ENCODE measurements around the gene RPL36A.

Gene RPL36A

GRCh38 chrX:101390664-101391525 is at the start of gene RPL36A:
Gene RPL36A (plus strand): TSS chrX:101391011. CDS start chrX:101391044, 33 bp downstream.
- peak; percentile 83 for DNase-seq
- peaks cover 23 to 29% of the 10 kb centered on the region in 2 donors for H3K36me3 Mint-ChIP-seq
- peaks cover 10 to 28% of the 10 kb centered on the region in 2 donors for H3K4me1 Mint-ChIP-seq
- H3K9me3 Mint-ChIP-seq = no peaks in the 10 kb centered on the region
- H3K27ac Mint-ChIP-seq = peak within 1 kb of the TSS; percentile 99
- peak; percentile 82 to 87 for ATAC-seq (replicated peaks)
- H3K27me3 Mint-ChIP-seq = no peaks in the 10 kb centered on the region
- H3K4me3 Mint-ChIP-seq = peak within 1 kb of the TSS; percentile 94 to 98

- DNase-seq (no peak), ATAC-seq (replicated peaks) (peak; percentile 5 to 15)
- Mint-ChIP-seq H3K4me3 (peak overlapping the region; percentile 90 to 94), H3K27ac (peak overlapping the region; percentile 97), H3K27me3 (no peaks in the 10 kb centered on the region), H3K9me3 (no peaks in the 10 kb centered on the region), H3K36me3 (peaks cover 9% of the 10 kb centered on the region in 2 donors), H3K4me1 (peaks cover 4 to 6% of the 10 kb centered on the region in 2 donors)
Measured at GRCh38 chrX:101347859-101348451, 42.9 kb upstream of the RPL36A start.

GRCh38 chrX:101348452-101349192 is 42.2 kb upstream of the RPL36A start, which contains the start of gene TIMM8A:
Gene TIMM8A (minus strand): TSS chrX:101348742. CDS start chrX:101348664, 78 bp downstream.
- Mint-ChIP-seq H3K27ac (peak within 1 kb of the TSS; percentile 97), H3K9me3 (no peaks in the 10 kb centered on the region), H3K4me3 (peak within 1 kb of the TSS; percentile 90 to 94), H3K27me3 (no peaks in the 10 kb centered on the region), H3K36me3 (peaks cover 7 to 9% of the 10 kb centered on the region in 2 donors), H3K4me1 (peaks cover 4 to 6% of the 10 kb centered on the region in 2 donors)
- DNase-seq = peak; percentile 67
- peak; percentile 97 to 99 for ATAC-seq (replicated peaks)

GRCh38 chrX:101349193-101349562 is 41.6 kb upstream of the RPL36A start:
- no peak for DNase-seq
- Mint-ChIP-seq H3K27me3 (no peaks in the 10 kb centered on the region), H3K4me3 (peak overlapping the region; percentile 90 to 94), H3K36me3 (peaks cover 8 to 9% of the 10 kb centered on the region in 2 donors), H3K27ac (peak overlapping the region; percentile 97), H3K4me1 (peaks cover 4 to 6% of the 10 kb centered on the region in 2 donors), H3K9me3 (no peaks in the 10 kb centered on the region)
- peak in 1 of 2 donors; percentile 8 for ATAC-seq (replicated peaks)

GRCh38 chrX:101357166-101357795 is 33.5 kb upstream of the RPL36A start:
- Mint-ChIP-seq H3K27me3 (no peaks in the 10 kb centered on the region), H3K4me1 (peaks cover 13 to 23% of the 10 kb centered on the region in 2 donors), H3K36me3 (peaks cover 31 to 53% of the 10 kb centered on the region in 2 donors), H3K9me3 (no peaks in the 10 kb centered on the region), H3K27ac (no peak overlapping the region), H3K4me3 (no peak overlapping the region)
- ATAC-seq (replicated peaks) (no peak), DNase-seq (no peak)

- H3K4me1 Mint-ChIP-seq = peaks cover 13 to 23% of the 10 kb centered on the region in 2 donors
- H3K27me3 Mint-ChIP-seq = no peaks in the 10 kb centered on the region
- DNase-seq (no peak), ATAC-seq (replicated peaks) (no peak)
- H3K36me3 Mint-ChIP-seq = peaks cover 28 to 52% of the 10 kb centered on the region in 2 donors
- H3K27ac Mint-ChIP-seq = no peak overlapping the region
- no peak overlapping the region for H3K4me3 Mint-ChIP-seq
- no peaks in the 10 kb centered on the region for H3K9me3 Mint-ChIP-seq
Measured at GRCh38 chrX:101359966-101360365, 30.8 kb upstream of the RPL36A start.

GRCh38 chrX:101360390-101360789 is 30.4 kb upstream of the RPL36A start:
- Mint-ChIP-seq H3K27me3 (no peaks in the 10 kb centered on the region), H3K36me3 (peaks cover 26 to 48% of the 10 kb centered on the region in 2 donors), H3K4me1 (peaks cover 11 to 23% of the 10 kb centered on the region in 2 donors), H3K4me3 (no peak overlapping the region), H3K9me3 (no peaks in the 10 kb centered on the region), H3K27ac (no peak overlapping the region)
- DNase-seq = no peak
- no peak for ATAC-seq (replicated peaks)

GRCh38 chrX:101362116-101362515 is 28.7 kb upstream of the RPL36A start:
- H3K27ac Mint-ChIP-seq = no peak overlapping the region
- H3K9me3 Mint-ChIP-seq = no peaks in the 10 kb centered on the region
- DNase-seq (no peak), ATAC-seq (replicated peaks) (no peak)
- no peaks in the 10 kb centered on the region for H3K27me3 Mint-ChIP-seq
- peaks cover 21 to 36% of the 10 kb centered on the region in 2 donors for H3K36me3 Mint-ChIP-seq
- no peak overlapping the region for H3K4me3 Mint-ChIP-seq
- H3K4me1 Mint-ChIP-seq = peaks cover 11 to 23% of the 10 kb centered on the region in 2 donors

GRCh38 chrX:101362757-101363156 is 28.1 kb upstream of the RPL36A start:
- no peak for DNase-seq
- Mint-ChIP-seq H3K36me3 (peaks cover 21 to 35% of the 10 kb centered on the region in 2 donors), H3K9me3 (no peaks in the 10 kb centered on the region), H3K4me1 (peaks cover 11 to 23% of the 10 kb centered on the region in 2 donors), H3K27ac (peak overlapping the region; percentile 59), H3K27me3 (no peaks in the 10 kb centered on the region), H3K4me3 (no peak overlapping the region)
- ATAC-seq (replicated peaks) = no peak

GRCh38 chrX:101365301-101365795 is 25.5 kb upstream of the RPL36A start:
- peaks cover 16 to 29% of the 10 kb centered on the region in 2 donors for H3K36me3 Mint-ChIP-seq
- no peaks in the 10 kb centered on the region for H3K27me3 Mint-ChIP-seq
- no peaks in the 10 kb centered on the region for H3K9me3 Mint-ChIP-seq
- no peak overlapping the region for H3K27ac Mint-ChIP-seq
- DNase-seq = no peak
- peaks cover 6 to 8% of the 10 kb centered on the region in 2 donors for H3K4me1 Mint-ChIP-seq
- ATAC-seq (replicated peaks) = no peak
- H3K4me3 Mint-ChIP-seq = no peak overlapping the region

- Mint-ChIP-seq H3K4me3 (no peak overlapping the region), H3K9me3 (no peaks in the 10 kb centered on the region), H3K36me3 (peaks cover 14 to 19% of the 10 kb centered on the region in 2 donors), H3K4me1 (peaks cover 16 to 17% of the 10 kb centered on the region in 2 donors), H3K27me3 (no peaks in the 10 kb centered on the region), H3K27ac (no peak overlapping the region)
- DNase-seq = no peak
- ATAC-seq (replicated peaks) = no peak
Measured at GRCh38 chrX:101368800-101369199, 22.0 kb upstream of the RPL36A start.

- no peak overlapping the region for H3K4me3 Mint-ChIP-seq
- peaks cover 16 to 17% of the 10 kb centered on the region in 2 donors for H3K4me1 Mint-ChIP-seq
- no peak for DNase-seq
- no peak for ATAC-seq (replicated peaks)
- H3K27ac Mint-ChIP-seq = peak overlapping the region; percentile 9
- H3K27me3 Mint-ChIP-seq = no peaks in the 10 kb centered on the region
- no peaks in the 10 kb centered on the region for H3K9me3 Mint-ChIP-seq
- peaks cover 20 to 25% of the 10 kb centered on the region in 2 donors for H3K36me3 Mint-ChIP-seq
Measured at GRCh38 chrX:101369687-101370086, 21.1 kb upstream of the RPL36A start.

GRCh38 chrX:101370888-101371504 is 19.8 kb upstream of the RPL36A start:
- peak overlapping the region; percentile 43 for H3K27ac Mint-ChIP-seq

More at GRCh38 chrX:101370888-101371504, 19.8 kb upstream of the RPL36A start:
- H3K4me3 Mint-ChIP-seq = peak overlapping the region; percentile 3 to 69
- no peaks in the 10 kb centered on the region for H3K27me3 Mint-ChIP-seq
- peak; percentile 92 to 93 for ATAC-seq (replicated peaks)
- H3K4me1 Mint-ChIP-seq = peaks cover 16 to 24% of the 10 kb centered on the region in 2 donors
- H3K9me3 Mint-ChIP-seq = no peaks in the 10 kb centered on the region
- DNase-seq = peak; percentile 34
- peaks cover 26 to 34% of the 10 kb centered on the region in 2 donors for H3K36me3 Mint-ChIP-seq
